ENCODE data around the gene BRSK2.

The BRSK2 gene

GRCh38 chr11:1455032-1455762 is 65.5 kb downstream of the BRSK2 start:
- no peak for DNase-seq

- no peak for DNase-seq
These were observed 66.0 kb downstream of the BRSK2 start for GRCh38 chr11:1455763-1456060.

GRCh38 chr11:1456176-1456575 is 66.4 kb downstream of the BRSK2 start:
- DNase-seq, result no peak

GRCh38 chr11:1456596-1457325 is 67.0 kb downstream of the BRSK2 start:
- DNase-seq, result no peak

GRCh38 chr11:1457326-1457680 is 67.6 kb downstream of the BRSK2 start:
- DNase-seq, result no peak

GRCh38 chr11:1457856-1458255 is 68.1 kb downstream of the BRSK2 start:
- no peak for DNase-seq

- no peak for DNase-seq
These were observed 68.8 kb downstream of the BRSK2 start for GRCh38 chr11:1458340-1459218.

GRCh38 chr11:1459219-1459575 is 69.5 kb downstream of the BRSK2 start:
- no peak for DNase-seq

GRCh38 chr11:1459764-1460395 is 70.1 kb downstream of the BRSK2 start:
- DNase-seq, result no peak

- no peak for DNase-seq
These were observed 70.8 kb downstream of the BRSK2 start for GRCh38 chr11:1460396-1460985.

- no peak for DNase-seq
These were observed 71.5 kb downstream of the BRSK2 start for GRCh38 chr11:1460986-1461825.

GRCh38 chr11:1461826-1462697 is 72.3 kb downstream of the BRSK2 start:
- DNase-seq, result no peak

- no peak for DNase-seq
These were observed 72.9 kb downstream of the BRSK2 start for GRCh38 chr11:1462698-1462975.

- DNase-seq, result no peak
These were observed 73.3 kb downstream of the BRSK2 start for GRCh38 chr11:1463056-1463455.

GRCh38 chr11:1466784-1467183 is 77.0 kb downstream of the BRSK2 start:
- no peak for DNase-seq

- DNase-seq, result no peak
These were observed 77.5 kb downstream of the BRSK2 start for GRCh38 chr11:1467270-1467669.

GRCh38 chr11:1468002-1468401 is 78.3 kb downstream of the BRSK2 start:
- DNase-seq, result no peak

- no peak for DNase-seq
These were observed 78.8 kb downstream of the BRSK2 start for GRCh38 chr11:1468473-1469066.

- no peak for DNase-seq
These were observed 79.7 kb downstream of the BRSK2 start for GRCh38 chr11:1469287-1469910.

GRCh38 chr11:1469911-1470680 is 80.4 kb downstream of the BRSK2 start:
- no peak for DNase-seq

Measured in activated CD4-positive, alpha-beta T cell treated with anti-CD3 and anti-CD28 coated beads, Interleukin-2, amount 50 U/mL, for 4 hours (primary cell).